Vagina (tissue), 2 donors: Measurements from ENCODE around the gene FNDC11. TPM values are rescaled to one million over a fixed set of nuclear protein-coding genes. Genes with fewer than 3 reads are reported as not detected.

Experiments
- DNase-seq, 2 donors: peaks; one replicate each; pipeline ENCODE4 v3.0.0-alpha.2; 2017; ENCODE audit errors: extremely low spot score in 2 of 2
- H3K27ac ChIP-seq: fragments of 200-600 bp; sonication (generic); one replicate; pipeline ENCODE4 v1.5.1; 2019
- H3K27me3 ChIP-seq: fragments of 200-600 bp; sonication (generic); one replicate; pipeline ENCODE4 v1.5.1; 2019
- H3K36me3 ChIP-seq, 2 donors: fragments of 200-600 bp; sonication (generic); one replicate each; pipeline ENCODE4 v1.5.1; 2017 to 2019
- H3K4me1 ChIP-seq: fragments of 200-600 bp; sonication (generic); one replicate; pipeline ENCODE4 v1.5.1; 2019
- H3K4me3 ChIP-seq, 2 donors: fragments of 200-600 bp; sonication (generic); 1 replicate in 1 of 2; 2 replicates in 1 of 2; pipeline ENCODE4 v1.5.1; 2016 to 2019
- H3K9me3 ChIP-seq: fragments of 200-600 bp; sonication (generic); one replicate; pipeline ENCODE4 v1.5.1; 2019
- POLR2A ChIP-seq, 2 donors: fragments of 450-650 bp; IDR thresholded peaks; one replicate each; pipeline ENCODE4 v1.6.1; 2017; ENCODE audit warnings: antibody characterized with exemption in 2 of 2, mild to moderate bottlenecking in 2 of 2, moderate library complexity in 2 of 2
- POLR2AphosphoS5 ChIP-seq, 2 donors: sonication (generic); formaldehyde crosslinking; IDR thresholded peaks; one replicate each; pipeline ENCODE4 v1.9.0; 2017; ENCODE audit warnings: antibody characterized with exemption in 2 of 2, mild to moderate bottlenecking in 2 of 2, low read depth in 1 of 2; ENCODE audit not compliant: insufficient read depth in 1 of 2
- intact Hi-C: fragments of 100-400 bp; cut with DNase I; formaldehyde crosslinking; loops from one replicate; pipeline ENCODE4 v1.15.1; 2023
- total RNA-seq: library from RNA; depleted of rRNA; stranded (reverse); fragments of >200 nt; gene quantifications from one replicate; pipeline ENCODE4 v1.2.3, GENCODE V29; 2016
- TF ChIP-seq, protein P1 (sequence below), 3 experiments: fragments of 450-650 bp in 2 of 3; fragments of 200-600 bp in 1 of 3; sonication (generic) in 1 of 3; IDR thresholded peaks; one replicate each; pipeline ENCODE4 v1.5.1; 2017 to 2019; ENCODE audit warnings: antibody characterized with exemption in 3 of 3, mild to moderate bottlenecking in 2 of 3, moderate library complexity in 2 of 3

FNDC11 gene
- total RNA-seq, 1 donor from 2014 or later, result not detected

DNA sequence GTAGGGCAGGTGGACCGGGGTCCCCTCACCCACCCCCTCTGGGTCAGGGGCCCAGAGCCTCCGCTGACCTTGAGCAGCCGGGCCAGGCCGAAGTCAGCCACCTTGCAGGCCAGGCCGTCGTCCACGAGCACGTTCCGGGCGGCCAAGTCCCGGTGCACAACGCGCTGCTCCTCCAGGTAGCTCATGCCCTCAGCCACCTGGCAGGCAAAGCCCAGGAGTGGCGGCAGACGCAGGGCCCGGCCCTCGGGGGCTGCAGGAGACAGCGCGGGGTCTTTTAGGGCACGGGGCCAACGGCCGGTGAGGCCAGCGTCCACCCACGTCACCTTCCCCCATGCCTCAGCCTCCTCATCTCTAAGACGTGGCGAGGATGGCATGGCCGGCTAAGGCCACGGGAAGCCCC is 12.6 kb upstream of the FNDC11 start:
- intact Hi-C loops, result no loop called here
- H3K9me3 ChIP-seq, result no peaks in the 10 kb centered on the region
- H3K27ac ChIP-seq, result no peak overlapping the region
- H3K36me3 ChIP-seq, result no peaks in the 10 kb centered on the region
- no peak for TF ChIP-seq POLR2A (IDR thresholded peaks at IDR 0.05)
- TF ChIP-seq, protein P1, sequence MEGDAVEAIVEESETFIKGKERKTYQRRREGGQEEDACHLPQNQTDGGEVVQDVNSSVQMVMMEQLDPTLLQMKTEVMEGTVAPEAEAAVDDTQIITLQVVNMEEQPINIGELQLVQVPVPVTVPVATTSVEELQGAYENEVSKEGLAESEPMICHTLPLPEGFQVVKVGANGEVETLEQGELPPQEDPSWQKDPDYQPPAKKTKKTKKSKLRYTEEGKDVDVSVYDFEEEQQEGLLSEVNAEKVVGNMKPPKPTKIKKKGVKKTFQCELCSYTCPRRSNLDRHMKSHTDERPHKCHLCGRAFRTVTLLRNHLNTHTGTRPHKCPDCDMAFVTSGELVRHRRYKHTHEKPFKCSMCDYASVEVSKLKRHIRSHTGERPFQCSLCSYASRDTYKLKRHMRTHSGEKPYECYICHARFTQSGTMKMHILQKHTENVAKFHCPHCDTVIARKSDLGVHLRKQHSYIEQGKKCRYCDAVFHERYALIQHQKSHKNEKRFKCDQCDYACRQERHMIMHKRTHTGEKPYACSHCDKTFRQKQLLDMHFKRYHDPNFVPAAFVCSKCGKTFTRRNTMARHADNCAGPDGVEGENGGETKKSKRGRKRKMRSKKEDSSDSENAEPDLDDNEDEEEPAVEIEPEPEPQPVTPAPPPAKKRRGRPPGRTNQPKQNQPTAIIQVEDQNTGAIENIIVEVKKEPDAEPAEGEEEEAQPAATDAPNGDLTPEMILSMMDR (IDR thresholded peaks at IDR 0.05), result no peak
- no peak for TF ChIP-seq POLR2AphosphoS5 (IDR thresholded peaks at IDR 0.05; ENCODE audit: insufficient read depth in 1 of 2, low read depth in 1 of 2)
- H3K4me3 ChIP-seq, result no peak overlapping the region
- no peak for DNase-seq
- H3K4me1 ChIP-seq, result peaks cover 27% of the 10 kb centered on the region
- H3K27me3 ChIP-seq, result no peaks in the 10 kb centered on the region

GRCh38 chr20:63542031-63542559 is 11.9 kb upstream of the FNDC11 start:
- no peak overlapping the region for H3K4me3 ChIP-seq
- H3K4me1 ChIP-seq, result peaks cover 20% of the 10 kb centered on the region

GRCh38 chr20:63542696-63543095 is 11.3 kb upstream of the FNDC11 start:
- Histone ChIP-seq H3K9me3 (no peaks in the 10 kb centered on the region), H3K4me3 (no peak overlapping the region), H3K27ac (no peak overlapping the region), H3K4me1 (peaks cover 14% of the 10 kb centered on the region), H3K36me3 (no peaks in the 10 kb centered on the region), H3K27me3 (no peaks in the 10 kb centered on the region)
- TF ChIP-seq, protein P1 (IDR thresholded peaks at IDR 0.05), result no peak
- no peak for TF ChIP-seq POLR2A (IDR thresholded peaks at IDR 0.05)
- intact Hi-C loops, result no loop called here
- DNase-seq, result no peak

More at GRCh38 chr20:63542031-63542559, 11.9 kb upstream of the FNDC11 start:
- Histone ChIP-seq H3K36me3 (no peaks in the 10 kb centered on the region), H3K27ac (no peak overlapping the region), H3K27me3 (no peaks in the 10 kb centered on the region), H3K9me3 (no peaks in the 10 kb centered on the region)
- no peak for DNase-seq
- no peak for TF ChIP-seq POLR2AphosphoS5 (IDR thresholded peaks at IDR 0.05; ENCODE audit: insufficient read depth in 1 of 2, low read depth in 1 of 2)
- TF ChIP-seq, protein P1 (IDR thresholded peaks at IDR 0.05), result no peak
- TF ChIP-seq POLR2A (IDR thresholded peaks at IDR 0.05), result no peak
- intact Hi-C loops, result no loop called here

GRCh38 chr20:63543131-63543530 is 10.8 kb upstream of the FNDC11 start:
- H3K4me3 ChIP-seq, result no peak overlapping the region
- TF ChIP-seq, protein P1 (IDR thresholded peaks at IDR 0.05), result no peak
- TF ChIP-seq POLR2AphosphoS5 (IDR thresholded peaks at IDR 0.05; ENCODE audit: insufficient read depth in 1 of 2, low read depth in 1 of 2) (no peak), POLR2A (IDR thresholded peaks at IDR 0.05) (no peak)
- no peak for DNase-seq
- no peaks in the 10 kb centered on the region for H3K36me3 ChIP-seq
- peaks cover 9% of the 10 kb centered on the region for H3K4me1 ChIP-seq
- intact Hi-C loops, result no loop called here
- no peaks in the 10 kb centered on the region for H3K9me3 ChIP-seq
- no peaks in the 10 kb centered on the region for H3K27me3 ChIP-seq
- no peak overlapping the region for H3K27ac ChIP-seq

DNA sequence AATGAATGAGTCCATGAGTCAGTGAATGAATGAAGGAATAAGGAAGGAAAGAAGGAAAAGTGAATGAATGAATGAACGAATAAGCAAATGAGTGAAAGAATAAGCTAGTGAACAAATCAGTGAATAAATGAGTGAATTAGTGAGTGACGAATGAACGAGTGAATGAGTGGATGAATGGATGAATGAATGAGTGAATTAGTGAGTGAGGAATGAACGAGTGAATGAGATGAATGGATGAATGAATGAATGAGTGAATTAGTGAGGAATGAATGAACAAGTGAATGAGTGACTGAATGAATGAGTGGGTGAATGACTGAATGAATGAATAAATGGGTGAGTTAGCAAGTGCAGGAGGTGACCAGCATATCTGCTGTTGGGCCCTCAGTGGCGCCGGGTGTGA is 10.2 kb upstream of the FNDC11 start:
- Histone ChIP-seq H3K9me3 (no peaks in the 10 kb centered on the region), H3K36me3 (no peaks in the 10 kb centered on the region), H3K27ac (no peak overlapping the region), H3K27me3 (no peaks in the 10 kb centered on the region), H3K4me3 (no peak overlapping the region), H3K4me1 (peaks cover 3% of the 10 kb centered on the region)
- no peak for TF ChIP-seq POLR2A (IDR thresholded peaks at IDR 0.05)
- TF ChIP-seq, protein P1 (IDR thresholded peaks at IDR 0.05), result no peak
- TF ChIP-seq POLR2AphosphoS5 (IDR thresholded peaks at IDR 0.05; ENCODE audit: insufficient read depth in 1 of 2, low read depth in 1 of 2), result no peak
- no peak for DNase-seq
- intact Hi-C loops, result no loop called here
